Measurements from ENCODE around the gene SPAM1. TPM values are rescaled to one million over a fixed set of nuclear protein-coding genes. Genes with fewer than 3 reads are reported as not detected.

SPAM1 gene
- total RNA-seq, 4 donors from 2014 or later: not detected

DNA sequence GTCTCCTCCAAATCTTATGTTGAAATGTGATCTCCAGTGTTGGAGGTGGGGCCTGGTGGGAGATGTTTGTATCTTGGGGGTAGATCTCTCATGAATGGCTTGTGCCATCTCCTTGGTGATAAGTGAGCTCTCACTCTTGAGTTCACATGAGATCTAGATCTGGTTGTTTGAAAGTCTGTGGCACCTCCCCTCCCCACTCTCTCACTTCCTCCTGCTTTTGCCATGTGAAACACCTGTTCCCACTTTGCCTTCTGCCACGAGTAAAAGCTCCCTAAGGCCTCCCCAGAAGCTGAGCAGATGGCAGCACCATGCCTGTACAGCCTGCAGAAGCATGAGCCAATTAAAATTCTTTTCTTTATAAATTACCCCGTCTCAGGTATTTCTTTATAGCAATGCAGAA lies 84.3 kb downstream of the SPAM1 start:
- no peak for DNase-seq (ENCODE audit: low spot score in 2 of 2)

More for the DNA sequence above, 84.3 kb downstream of the SPAM1 start:
- Histone ChIP-seq H3K9me3 (no peaks in the 10 kb centered on the region), H3K4me1 (no peaks in the 10 kb centered on the region), H3K36me3 (no peaks in the 10 kb centered on the region), H3K4me3 (no peak overlapping the region), H3K27ac (no peak overlapping the region), H3K27me3 (no peaks in the 10 kb centered on the region)
- WGBS: 39% methylated on average over 2 of the region's 2 CpGs
- TF ChIP-seq POLR2AphosphoS5 (IDR thresholded peaks at IDR 0.05) (no peak), EP300 (IDR thresholded peaks at IDR 0.05) (no peak), POLR2A (IDR thresholded peaks at IDR 0.05) (no peak)
- TF ChIP-seq, protein P1, sequence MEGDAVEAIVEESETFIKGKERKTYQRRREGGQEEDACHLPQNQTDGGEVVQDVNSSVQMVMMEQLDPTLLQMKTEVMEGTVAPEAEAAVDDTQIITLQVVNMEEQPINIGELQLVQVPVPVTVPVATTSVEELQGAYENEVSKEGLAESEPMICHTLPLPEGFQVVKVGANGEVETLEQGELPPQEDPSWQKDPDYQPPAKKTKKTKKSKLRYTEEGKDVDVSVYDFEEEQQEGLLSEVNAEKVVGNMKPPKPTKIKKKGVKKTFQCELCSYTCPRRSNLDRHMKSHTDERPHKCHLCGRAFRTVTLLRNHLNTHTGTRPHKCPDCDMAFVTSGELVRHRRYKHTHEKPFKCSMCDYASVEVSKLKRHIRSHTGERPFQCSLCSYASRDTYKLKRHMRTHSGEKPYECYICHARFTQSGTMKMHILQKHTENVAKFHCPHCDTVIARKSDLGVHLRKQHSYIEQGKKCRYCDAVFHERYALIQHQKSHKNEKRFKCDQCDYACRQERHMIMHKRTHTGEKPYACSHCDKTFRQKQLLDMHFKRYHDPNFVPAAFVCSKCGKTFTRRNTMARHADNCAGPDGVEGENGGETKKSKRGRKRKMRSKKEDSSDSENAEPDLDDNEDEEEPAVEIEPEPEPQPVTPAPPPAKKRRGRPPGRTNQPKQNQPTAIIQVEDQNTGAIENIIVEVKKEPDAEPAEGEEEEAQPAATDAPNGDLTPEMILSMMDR (IDR thresholded peaks at IDR 0.05): no peak

Other genes with a start within 250 kb of the SPAM1 start
- 10 to 100 TPM; 29.3 to 40.0 (median 29.7) TPM for gene WASL, start 176.2 kb upstream of the SPAM1 start, total RNA-seq
- gene HYAL4, start 80.1 kb upstream of the SPAM1 start, total RNA-seq: 1 to 10 TPM in 3 of 4 donors, under 1 TPM in 1; 0.95 to 2.8 (median 1.9) TPM
- not detected for gene TMEM229A, start 107.8 kb downstream of the SPAM1 start, total RNA-seq